Measurements from ENCODE around the gene LMF1.

DNA sequence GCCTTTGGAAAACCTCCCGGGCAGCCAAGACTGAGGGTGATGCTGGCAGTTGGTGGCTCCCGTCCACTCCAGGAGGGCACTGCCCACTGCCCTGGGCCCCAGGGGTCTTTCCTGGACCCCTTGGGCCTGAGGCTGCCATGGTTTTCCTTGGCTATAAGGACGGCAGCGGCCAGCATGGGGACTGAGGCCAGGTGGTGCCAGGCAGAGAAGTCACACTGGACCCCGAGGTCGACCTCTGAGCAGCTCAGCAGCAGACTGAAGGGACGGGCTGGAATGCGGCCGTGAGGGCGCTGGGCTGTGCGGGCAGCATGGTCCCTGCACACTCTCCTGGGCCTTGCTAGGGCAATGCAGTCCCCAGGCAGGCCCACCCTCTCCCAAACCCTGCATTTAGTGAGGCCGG is 114.7 kb downstream of the LMF1 start:
- TF ChIP-seq, protein P1, sequence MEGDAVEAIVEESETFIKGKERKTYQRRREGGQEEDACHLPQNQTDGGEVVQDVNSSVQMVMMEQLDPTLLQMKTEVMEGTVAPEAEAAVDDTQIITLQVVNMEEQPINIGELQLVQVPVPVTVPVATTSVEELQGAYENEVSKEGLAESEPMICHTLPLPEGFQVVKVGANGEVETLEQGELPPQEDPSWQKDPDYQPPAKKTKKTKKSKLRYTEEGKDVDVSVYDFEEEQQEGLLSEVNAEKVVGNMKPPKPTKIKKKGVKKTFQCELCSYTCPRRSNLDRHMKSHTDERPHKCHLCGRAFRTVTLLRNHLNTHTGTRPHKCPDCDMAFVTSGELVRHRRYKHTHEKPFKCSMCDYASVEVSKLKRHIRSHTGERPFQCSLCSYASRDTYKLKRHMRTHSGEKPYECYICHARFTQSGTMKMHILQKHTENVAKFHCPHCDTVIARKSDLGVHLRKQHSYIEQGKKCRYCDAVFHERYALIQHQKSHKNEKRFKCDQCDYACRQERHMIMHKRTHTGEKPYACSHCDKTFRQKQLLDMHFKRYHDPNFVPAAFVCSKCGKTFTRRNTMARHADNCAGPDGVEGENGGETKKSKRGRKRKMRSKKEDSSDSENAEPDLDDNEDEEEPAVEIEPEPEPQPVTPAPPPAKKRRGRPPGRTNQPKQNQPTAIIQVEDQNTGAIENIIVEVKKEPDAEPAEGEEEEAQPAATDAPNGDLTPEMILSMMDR (IDR thresholded peaks at IDR 0.05): no peak
- TF ChIP-seq EZH2 (IDR thresholded peaks at IDR 0.05; ENCODE audit: borderline replicate concordance, insufficient read depth, low read depth, low read length, poor library complexity, severe bottlenecking): no peak

Measured in B cell (primary cell).